SKM-1 (cell line): ENCODE data around the gene SHE.
"Not testable (repeated sequence)": the region's sequence is repeated elsewhere in the genome, so short reads cannot be mapped to it uniquely, and the experiment has no call there.

ENCODE experiments used
- DNase-seq: peaks from one replicate; lab custom pipeline; 2025; ENCODE audit not compliant: unreplicated experiment; lab: John Stamatoyannopoulos, UW

The SHE gene

GRCh38 chr1:154517661-154518060 lies 15.4 kb upstream of the SHE start:
- DNase-seq = no peak

DNA sequence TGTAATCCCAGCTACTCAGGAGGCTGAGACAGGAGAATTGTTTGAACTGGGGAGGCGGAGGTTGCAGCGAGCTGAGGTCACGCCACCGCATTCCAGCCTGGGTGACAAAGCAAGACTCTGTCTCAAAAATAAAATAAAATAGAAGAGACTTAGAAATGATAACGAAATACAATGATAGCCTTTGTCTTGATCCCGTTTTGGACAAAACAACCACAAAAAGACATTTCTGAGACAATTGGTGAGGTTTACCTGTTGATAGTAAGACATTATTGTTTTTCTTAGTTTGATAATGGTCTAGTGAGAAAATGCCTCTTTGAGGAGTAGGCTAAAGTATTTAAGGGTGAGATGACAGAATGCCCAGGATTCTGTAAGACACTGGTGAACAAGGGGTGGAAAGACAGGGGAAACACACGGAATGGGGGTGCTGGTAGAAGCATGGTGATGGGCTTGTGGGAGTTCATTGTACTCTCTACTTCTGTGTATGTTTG lies 11.9 kb upstream of the SHE start:
- DNase-seq = no peak

DNA sequence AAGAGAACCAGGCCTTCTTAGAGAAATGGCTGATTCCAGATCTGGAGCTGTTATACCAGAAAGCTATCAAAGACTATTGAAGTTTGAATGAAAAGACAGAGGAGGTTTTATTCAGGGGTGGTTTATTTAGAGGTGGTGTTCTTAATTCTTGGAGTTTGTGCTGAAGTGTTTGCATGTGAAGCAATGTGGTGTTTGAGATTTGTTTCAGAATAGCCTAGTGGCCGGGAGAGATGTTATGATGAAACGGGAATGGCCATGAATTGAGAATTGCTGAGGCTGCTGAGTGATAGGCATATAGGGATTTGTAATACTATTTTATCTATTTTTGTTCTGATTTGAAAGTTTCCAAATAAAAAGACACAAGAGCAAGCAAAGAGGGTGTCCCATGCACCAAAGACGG lies 10.5 kb upstream of the SHE start:
- no peak for DNase-seq

GRCh38 chr1:154503898-154504297 lies 1.7 kb upstream of the SHE start:
- no peak for DNase-seq

GRCh38 chr1:154502744-154503115 lies 518 bp upstream of the SHE start:
- no peak for DNase-seq

- no peak for DNase-seq
Measured at GRCh38 chr1:154501423-154502065, 668 bp downstream of the SHE start.

DNA sequence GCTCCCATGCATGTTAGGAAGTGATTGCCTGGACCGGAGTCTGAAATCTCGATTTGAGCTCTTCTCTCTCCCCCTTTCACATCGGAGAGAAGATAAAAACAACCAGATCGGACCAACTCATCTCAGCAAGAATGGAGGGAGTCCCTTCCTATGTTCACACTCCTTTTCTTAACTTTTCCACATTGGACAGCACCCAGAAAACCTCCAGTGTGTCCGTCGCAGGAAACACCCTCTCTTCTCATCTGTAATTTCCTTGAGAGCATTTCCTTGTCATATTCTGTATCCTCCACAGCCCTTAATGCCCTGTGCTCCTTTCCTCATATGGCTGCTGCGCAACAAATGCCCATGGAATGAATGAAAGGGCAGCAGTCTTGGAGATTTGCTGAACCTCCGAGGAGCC lies 1.7 kb downstream of the SHE start:
- DNase-seq = no peak

DNA sequence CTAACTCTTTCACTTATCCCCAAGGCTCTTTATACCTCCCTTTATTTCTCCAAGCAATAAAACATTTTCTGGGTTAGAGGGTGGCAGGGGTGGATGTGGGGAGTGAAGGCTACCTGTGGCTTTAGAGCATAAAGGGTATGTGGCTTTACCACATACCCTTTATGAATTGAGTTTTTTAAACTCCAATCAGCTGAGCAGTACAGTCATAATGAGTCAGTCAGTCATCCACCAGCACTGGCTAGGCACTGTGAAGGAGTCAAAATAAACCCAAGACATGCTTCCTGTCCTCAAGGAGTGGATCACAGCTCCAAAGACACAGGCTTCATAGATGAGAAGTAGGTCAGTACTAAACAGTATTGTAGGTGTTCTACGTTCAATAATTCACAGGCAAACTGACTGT lies 2.8 kb downstream of the SHE start:
- DNase-seq = no peak

DNA sequence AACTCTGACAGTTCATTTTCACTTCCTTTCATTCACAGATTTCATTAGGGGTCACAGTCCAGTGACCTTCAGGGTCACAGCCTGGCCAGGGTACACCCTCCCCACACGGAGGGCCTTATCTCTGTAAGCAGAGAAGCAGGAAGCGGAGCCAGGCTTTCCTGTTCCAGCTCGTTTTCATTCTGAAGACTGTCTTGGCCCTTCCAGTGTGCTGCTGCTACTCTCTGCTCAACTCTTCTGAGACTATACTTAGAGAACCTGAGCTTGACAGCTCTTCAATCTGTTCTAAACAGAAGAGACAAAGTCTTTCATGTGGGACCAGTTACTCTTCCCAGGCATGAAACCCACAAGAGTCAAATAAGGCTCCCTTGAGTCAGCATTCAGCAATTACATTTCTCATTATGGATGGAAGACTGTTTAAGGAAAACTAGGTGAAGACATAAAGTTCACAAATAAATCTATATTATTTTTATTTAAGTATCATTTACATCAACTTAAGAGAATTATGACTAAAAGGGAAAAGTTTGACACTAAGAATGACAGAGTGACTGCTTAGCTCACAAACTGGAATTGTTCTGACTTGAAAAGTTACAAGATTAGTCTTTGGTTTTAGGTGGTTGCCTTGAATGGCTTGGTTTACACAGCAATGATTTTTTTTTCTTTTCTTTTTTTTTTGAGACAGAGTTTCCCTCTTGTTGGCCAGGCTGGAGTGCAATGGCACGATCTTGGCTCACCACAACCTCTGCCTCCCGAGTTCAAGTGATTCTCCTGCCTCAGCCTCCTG lies 5.0 kb downstream of the SHE start:
- DNase-seq = peak; percentile 48

DNA sequence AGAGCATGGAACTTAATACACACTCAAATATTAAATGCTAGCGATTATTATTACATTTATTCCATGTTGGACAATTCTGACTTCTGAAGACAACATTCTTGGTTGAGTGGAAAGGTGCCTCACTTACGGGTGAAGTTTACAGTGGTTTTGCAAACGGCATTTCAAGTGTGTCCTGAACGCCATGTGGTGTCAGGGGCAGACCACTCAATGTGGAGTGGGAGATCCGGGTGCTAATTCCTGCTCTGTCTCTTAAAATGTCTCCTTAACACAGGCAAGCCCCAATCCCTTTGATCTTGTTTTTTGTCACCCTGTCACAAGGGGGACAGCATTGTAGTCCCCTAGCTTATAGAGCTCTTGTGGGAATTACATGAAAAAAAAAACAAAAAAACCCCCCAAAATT lies 5.8 kb downstream of the SHE start:
- no peak for DNase-seq

- no peak for DNase-seq
Measured at GRCh38 chr1:154495496-154496273, 6.5 kb downstream of the SHE start.

DNA sequence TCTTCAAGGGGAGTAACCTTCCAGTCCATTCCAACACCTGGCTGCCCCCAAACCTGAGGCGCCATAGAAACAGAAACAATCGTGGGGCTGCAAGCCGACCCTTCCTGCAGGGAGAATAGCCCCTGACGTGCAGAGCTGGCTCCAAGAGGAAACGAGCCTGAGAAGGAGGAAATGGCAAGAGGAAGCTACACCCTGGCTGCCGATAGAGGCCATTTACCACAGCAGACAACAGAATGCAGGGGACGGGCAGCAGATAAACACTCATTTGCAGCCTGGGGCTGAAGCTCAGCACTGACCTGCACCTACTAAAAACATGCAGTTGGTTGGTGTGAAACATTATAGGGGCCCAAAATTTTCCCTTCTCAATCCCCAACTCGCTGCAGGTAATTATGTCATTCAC lies 8.9 kb downstream of the SHE start:
- peak; percentile 79 for DNase-seq

- DNase-seq = peak; percentile 46
Measured at GRCh38 chr1:154492115-154492514, 10.1 kb downstream of the SHE start.

DNA sequence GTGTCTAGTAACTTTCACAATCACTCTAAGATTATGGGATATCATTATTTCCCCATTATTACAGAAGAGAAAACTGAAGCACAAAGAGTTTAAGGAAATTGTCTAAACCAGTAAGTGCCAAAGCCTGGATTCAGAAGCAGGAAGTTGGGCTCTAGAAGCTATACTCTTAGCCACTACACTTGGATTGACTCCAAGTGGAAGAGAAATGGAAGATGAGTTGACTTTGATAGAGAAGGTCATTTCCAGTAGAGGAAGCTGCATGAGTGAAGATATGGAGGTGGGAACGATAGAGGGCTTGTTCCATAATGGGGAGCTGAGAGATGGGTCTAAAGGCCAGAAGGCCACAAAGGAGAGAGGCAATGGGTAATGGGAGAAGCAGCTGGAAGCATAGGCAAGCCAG lies 11.9 kb downstream of the SHE start:
- no peak for DNase-seq

GRCh38 chr1:154489695-154490274 lies 12.4 kb downstream of the SHE start:
- DNase-seq = no peak

DNA sequence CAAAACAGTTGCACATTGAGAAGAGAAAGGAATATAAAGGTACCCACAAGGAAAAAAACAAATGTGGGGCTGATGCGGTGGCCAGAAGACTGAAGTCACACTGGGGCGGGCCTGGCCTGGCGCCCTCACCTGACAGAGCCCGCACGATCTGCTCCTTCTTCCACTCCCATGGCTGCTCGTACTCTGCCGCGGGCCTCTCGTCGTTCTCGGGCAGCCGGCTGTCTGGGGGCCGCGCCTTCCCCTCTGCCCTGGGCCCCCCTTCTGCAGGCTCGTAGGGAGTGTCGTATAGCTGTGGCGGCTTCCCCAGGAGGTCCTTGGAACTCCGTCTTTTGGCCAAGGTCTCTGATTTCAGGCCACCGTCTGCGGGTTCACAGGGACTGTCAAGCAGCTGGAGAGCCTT lies 13.3 kb downstream of the SHE start:
- DNase-seq = no peak

DNA sequence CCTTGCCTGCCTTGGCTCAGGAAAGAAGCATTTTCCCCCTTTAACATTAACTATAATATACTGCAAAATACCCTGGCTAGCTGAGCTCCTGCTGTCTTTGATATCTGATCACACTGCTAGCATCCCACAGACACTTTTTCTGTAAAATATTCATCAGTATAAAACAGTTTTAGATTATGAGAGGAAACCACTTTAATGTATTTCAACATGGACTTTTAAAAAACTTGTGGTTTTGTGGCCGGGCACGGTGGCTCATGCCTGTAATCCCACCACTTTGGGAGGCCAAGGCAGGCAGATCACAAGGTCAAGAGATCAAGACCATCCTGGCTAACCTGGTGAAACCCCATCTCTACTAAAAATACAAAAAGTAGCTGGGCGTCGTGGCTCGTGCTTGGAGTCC lies 15.5 kb downstream of the SHE start:
- DNase-seq = not testable (repeated sequence)

- DNase-seq = no peak
Measured at GRCh38 chr1:154485910-154486496, 16.2 kb downstream of the SHE start.

GRCh38 chr1:154485106-154485505 lies 17.1 kb downstream of the SHE start:
- DNase-seq = no peak

DNA sequence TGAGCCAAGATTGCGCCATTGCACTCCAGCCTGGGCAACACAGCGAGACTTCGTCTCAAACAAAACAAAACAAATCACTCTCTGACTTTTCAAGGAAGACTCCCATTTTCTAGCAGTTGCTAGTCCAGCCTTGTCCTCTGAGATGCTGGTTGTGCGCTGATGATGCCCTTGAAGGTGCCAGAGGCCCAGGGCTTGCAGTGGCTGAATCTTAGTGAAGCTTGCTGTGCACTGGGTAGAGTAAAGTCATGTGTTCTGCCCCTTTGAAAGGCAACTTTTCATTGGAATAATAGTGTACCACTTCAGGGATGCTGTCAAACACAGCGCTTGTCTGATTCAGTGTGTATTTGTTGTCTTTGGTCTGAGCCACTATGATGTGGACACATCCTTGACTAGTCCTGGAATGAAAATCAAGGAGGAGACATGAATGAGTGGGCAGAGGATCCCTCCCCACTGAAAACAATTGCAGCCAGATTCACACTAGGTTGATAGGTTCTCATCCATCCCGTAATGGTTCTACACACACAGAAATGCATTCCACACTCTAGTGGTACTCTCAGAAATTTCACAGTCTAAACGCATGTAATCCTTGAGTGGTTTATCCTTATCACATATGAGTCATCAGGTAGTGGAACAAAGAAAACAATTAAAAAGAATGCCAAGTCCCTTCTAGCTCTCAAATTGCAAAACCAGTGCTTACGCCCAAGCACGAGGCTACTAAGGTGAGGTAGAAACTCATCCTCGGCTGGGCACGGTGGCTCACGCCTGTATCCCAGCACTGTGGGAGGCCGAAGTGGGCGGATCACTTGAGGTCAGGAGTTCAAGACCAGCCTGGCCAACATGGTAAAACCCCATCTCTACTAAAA lies 18.0 kb downstream of the SHE start:
- no peak for DNase-seq
